Osteoblast (primary cell): Measurements from ENCODE around the gene SETD5. TPM values are rescaled to one million over a fixed set of nuclear protein-coding genes. Genes with fewer than 3 reads are reported as not detected.

ENCODE experiments used
- DNase-seq: peaks from one replicate; pipeline ENCODE4 v3.0.0; 2011; ENCODE audit warnings: low spot score, mixed read lengths; ENCODE audit not compliant: insufficient read length; ENCODE audit errors: missing footprints
- H2AFZ ChIP-seq: 2 replicates; pipeline ENCODE4 v1.6.0; 2011; ENCODE audit warnings: mild to moderate bottlenecking, low read length
- H3K27ac ChIP-seq: 2 replicates; pipeline ENCODE4 v1.5.1; 2011; ENCODE audit warnings: mild to moderate bottlenecking, low read depth, low read length, moderate library complexity
- H3K27me3 ChIP-seq: 2 replicates; pipeline ENCODE4 v1.6.0; 2012; ENCODE audit warnings: mild to moderate bottlenecking, control low read depth, inconsistent platforms, low read length, moderate library complexity; ENCODE audit not compliant: insufficient read depth
- H3K36me3 ChIP-seq: 2 replicates; pipeline ENCODE4 v1.5.1; 2011; ENCODE audit warnings: mild to moderate bottlenecking, low read length, control low read depth, moderate library complexity; ENCODE audit not compliant: insufficient read depth
- H3K4me1 ChIP-seq: 2 replicates; pipeline ENCODE4 v1.5.1; 2011; ENCODE audit warnings: mild to moderate bottlenecking, low read length, control low read depth, moderate library complexity; ENCODE audit not compliant: insufficient read depth
- H3K4me2 ChIP-seq: 2 replicates; pipeline ENCODE4 v1.6.0; 2011; ENCODE audit warnings: mild to moderate bottlenecking, low read length; ENCODE audit not compliant: insufficient read depth
- H3K4me3 ChIP-seq: fragments of 200-600 bp; sonication (generic); 3 replicates; pipeline ENCODE4 v1.5.1; 2012; ENCODE audit warnings: mild to moderate bottlenecking, low read length, inconsistent platforms; ENCODE audit not compliant: insufficient read depth
- H3K79me2 ChIP-seq: 2 replicates; pipeline ENCODE4 v1.6.0; 2012; ENCODE audit warnings: mild to moderate bottlenecking, low read length, control low read depth, inconsistent platforms; ENCODE audit not compliant: insufficient read depth
- H3K9me3 ChIP-seq: 2 replicates; pipeline ENCODE4 v1.5.1; 2011; ENCODE audit warnings: low read depth, low read length, control low read depth
- H4K20me1 ChIP-seq: 2 replicates; pipeline ENCODE4 v1.6.0; 2012; ENCODE audit warnings: mild to moderate bottlenecking, low read length, control low read depth; ENCODE audit not compliant: insufficient read depth
- CTCF ChIP-seq: IDR thresholded peaks from 2 replicates; pipeline ENCODE4 v1.5.1; 2011; ENCODE audit warnings: mild to moderate bottlenecking, low read depth, low read length, moderate library complexity; ENCODE audit errors: extremely low read depth
- total RNA-seq: library from RNA; depleted of rRNA; stranded (reverse); fragments of >200 nt; gene quantifications from 2 replicates; pipeline ENCODE4 v1.2.3, GENCODE V29; 2012

The SETD5 gene
- total RNA-seq, 1 donor = 106 TPM

GRCh38 chr3:9430733-9431132, 33.3 kb downstream of the SETD5 start:
- H3K4me1 ChIP-seq = no peaks in the 10 kb centered on the region
- TF ChIP-seq CTCF = no peak
- peaks cover 9% of the 10 kb centered on the region for H4K20me1 ChIP-seq
- H3K79me2 ChIP-seq = peaks cover 90% of the 10 kb centered on the region
- DNase-seq = no peak
- H3K27me3 ChIP-seq = no peaks in the 10 kb centered on the region
- H3K36me3 ChIP-seq = peaks cover 96% of the 10 kb centered on the region
- H3K4me2 ChIP-seq = no peak overlapping the region
- H3K27ac ChIP-seq = no peak overlapping the region
- no peak overlapping the region for H2AFZ ChIP-seq
- no peaks in the 10 kb centered on the region for H3K9me3 ChIP-seq
- no peak overlapping the region for H3K4me3 ChIP-seq

DNA sequence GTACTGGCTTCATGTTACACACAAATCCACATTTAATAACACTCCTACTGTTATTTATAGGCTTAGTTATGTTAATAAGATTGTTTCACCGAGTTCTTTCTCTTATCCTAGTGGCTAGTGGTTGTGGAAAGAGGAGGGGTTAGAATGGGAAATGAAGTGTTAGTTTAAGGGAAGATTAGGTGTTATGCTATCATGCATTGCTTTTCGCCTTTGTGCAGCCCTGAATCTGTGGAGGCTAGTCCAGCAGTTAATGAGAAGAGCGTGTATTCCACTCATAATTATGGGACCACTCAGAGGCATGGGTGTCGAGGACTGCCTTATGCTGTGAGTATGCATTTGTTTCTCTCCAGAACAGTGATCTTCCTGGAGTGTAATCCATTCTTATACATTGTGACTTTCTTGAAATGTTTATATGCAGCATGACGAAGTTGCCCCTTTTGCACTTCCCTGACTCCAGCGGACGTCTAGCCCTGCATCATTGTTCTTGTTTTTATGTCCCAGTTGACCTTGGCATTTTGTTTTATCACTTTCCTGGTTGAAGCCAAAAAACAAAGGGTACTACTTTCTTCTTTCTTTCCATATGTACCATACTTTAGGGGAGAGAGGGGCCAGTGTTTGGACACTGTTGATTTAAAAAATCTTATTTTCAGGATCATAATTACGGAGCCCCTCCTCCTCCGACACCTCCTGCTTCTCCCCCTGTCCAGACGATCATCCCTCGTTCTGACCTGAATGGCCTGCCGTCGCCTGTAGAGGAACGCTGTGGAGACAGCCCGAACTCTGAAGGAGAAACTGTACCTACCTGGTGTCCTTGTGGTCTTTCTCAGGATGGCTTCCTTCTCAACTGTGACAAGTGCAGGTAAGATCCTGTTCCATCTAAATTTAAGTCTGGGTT, 36.5 kb downstream of the SETD5 start:
- Histone ChIP-seq H4K20me1 (peaks cover 15% of the 10 kb centered on the region), H3K36me3 (peaks cover 89% of the 10 kb centered on the region), H3K27me3 (no peaks in the 10 kb centered on the region), H3K4me3 (no peak overlapping the region), H3K9me3 (no peaks in the 10 kb centered on the region), H3K4me2 (no peak overlapping the region), H2AFZ (no peak overlapping the region), H3K79me2 (peaks cover 90% of the 10 kb centered on the region), H3K27ac (no peak overlapping the region), H3K4me1 (no peaks in the 10 kb centered on the region)
- TF ChIP-seq CTCF = no peak
- no peak for DNase-seq

DNA sequence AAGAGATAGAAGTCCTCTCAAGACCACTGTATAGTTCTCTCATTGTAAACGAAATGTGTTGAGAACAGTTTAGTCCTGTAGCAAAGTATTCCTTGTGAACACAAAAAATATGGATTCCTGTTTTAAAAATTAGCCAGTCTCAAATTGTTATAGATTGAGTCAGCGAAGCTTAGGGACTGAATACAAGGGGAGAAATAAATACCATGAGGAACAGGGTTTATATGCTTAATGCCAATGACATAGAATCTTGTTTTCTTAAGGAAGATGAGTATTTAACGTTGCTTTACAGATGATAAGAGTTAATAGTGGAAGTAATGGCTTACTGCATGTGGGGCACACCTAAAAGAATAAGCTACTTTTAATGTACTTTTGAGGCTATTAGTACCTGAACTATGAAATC, 37.9 kb downstream of the SETD5 start:
- peaks cover 88% of the 10 kb centered on the region for H3K36me3 ChIP-seq
- no peak for TF ChIP-seq CTCF
- no peak overlapping the region for H3K4me2 ChIP-seq
- H3K9me3 ChIP-seq = no peaks in the 10 kb centered on the region
- no peaks in the 10 kb centered on the region for H3K4me1 ChIP-seq
- no peak overlapping the region for H3K27ac ChIP-seq
- peaks cover 22% of the 10 kb centered on the region for H4K20me1 ChIP-seq
- H2AFZ ChIP-seq = no peak overlapping the region
- peaks cover 89% of the 10 kb centered on the region for H3K79me2 ChIP-seq
- no peak overlapping the region for H3K4me3 ChIP-seq
- no peaks in the 10 kb centered on the region for H3K27me3 ChIP-seq
- no peak for DNase-seq

DNA sequence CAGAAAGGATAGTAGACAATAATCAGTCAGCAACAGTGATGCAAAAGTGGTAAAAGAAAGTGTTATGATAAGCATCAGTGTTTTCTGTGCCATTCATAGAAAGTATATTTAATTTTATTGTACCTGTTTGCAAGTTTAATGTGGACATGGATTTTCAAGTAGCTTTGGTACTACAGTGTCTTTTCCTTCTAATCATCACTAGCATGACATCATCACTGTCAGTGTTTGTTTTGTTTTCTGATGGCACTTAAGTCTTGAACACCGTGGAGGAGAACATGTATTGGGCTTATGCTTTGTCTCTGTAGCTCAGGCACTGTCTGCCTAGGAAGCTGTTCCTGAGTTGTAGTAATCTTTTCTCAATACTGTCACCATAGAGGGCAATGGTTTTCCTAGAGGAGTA, 41.9 kb downstream of the SETD5 start:
- Histone ChIP-seq H2AFZ (no peak overlapping the region), H3K4me1 (no peaks in the 10 kb centered on the region), H3K4me2 (no peak overlapping the region), H3K9me3 (no peaks in the 10 kb centered on the region), H3K27ac (peak overlapping the region; percentile 12), H3K4me3 (no peak overlapping the region), H4K20me1 (peaks cover 13% of the 10 kb centered on the region), H3K27me3 (no peaks in the 10 kb centered on the region), H3K36me3 (peaks cover 89% of the 10 kb centered on the region), H3K79me2 (peaks cover 74% of the 10 kb centered on the region)
- DNase-seq = no peak
- no peak for TF ChIP-seq CTCF
